HG03135 (cell line): ENCODE data around the gene PPP1R9B.

Source experiments
- ATAC-seq: cut with Tn5 transposase; IDR thresholded peaks from one replicate; pipeline ENCODE4 v1.9.1; 2021; ENCODE audit warnings: mild to moderate bottlenecking, moderate library complexity; ENCODE audit not compliant: unreplicated experiment

The PPP1R9B gene

DNA sequence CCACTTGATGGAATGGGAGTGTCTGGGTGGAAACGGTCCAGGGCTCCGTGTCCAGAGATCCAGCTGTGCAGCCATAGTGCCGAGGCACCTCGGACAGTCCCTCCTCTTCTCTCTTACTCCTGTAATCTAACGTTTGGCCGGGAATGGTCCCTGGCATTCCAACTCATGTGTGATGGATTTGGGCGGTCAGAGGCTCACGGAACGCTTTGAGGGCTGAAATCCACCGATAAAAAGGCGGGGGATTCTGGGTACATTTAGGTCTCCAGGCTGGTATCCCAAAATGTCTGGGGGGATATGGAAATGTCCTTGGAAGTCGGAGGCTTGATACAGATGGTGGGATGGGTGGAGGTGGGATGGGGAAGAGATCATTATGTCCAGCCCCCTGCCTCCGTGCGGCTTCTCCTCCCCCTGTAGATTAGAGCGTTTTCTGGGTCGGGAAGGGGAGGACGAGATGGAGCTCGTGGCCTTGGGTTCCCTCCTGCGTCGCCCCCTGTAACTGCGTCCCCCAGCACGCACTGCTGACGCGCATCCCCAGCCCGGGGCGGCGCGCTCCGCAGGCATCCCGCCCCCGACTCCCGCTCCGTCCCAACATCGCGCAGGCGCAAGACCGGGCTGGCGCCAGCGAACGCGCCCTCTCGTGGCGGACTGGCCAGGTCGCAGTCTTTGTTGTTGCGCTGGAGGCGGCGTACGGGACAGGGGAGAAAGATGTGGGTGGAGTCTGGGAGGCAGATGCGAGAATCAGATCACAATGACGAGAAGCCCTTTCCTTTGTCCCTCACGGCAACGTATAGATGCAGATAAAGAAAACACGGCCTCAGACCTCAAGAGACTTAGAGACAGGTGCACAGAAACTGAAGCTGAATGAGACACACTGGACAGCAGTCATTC is 10.8 kb upstream of the PPP1R9B start:
- peak; percentile 76 for ATAC-seq

DNA sequence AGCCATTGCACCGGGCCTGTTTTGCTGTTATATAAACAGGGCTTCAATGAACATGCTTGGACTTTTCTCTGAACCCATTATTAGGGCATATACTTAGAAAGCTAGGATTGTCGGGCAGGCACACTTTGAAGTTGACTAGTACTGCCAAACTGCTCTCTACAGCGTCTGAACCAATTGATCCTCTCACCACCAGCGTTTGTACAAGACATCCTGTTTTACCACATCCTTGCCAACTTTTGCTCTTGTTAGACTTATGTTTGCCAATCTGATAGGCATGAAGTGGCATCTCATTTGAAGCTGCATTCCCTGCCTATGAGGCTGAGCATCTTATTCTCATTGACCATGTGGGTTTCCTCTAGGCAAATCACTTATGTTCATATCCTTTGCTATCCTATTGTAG is 7.4 kb upstream of the PPP1R9B start:
- no peak for ATAC-seq

DNA sequence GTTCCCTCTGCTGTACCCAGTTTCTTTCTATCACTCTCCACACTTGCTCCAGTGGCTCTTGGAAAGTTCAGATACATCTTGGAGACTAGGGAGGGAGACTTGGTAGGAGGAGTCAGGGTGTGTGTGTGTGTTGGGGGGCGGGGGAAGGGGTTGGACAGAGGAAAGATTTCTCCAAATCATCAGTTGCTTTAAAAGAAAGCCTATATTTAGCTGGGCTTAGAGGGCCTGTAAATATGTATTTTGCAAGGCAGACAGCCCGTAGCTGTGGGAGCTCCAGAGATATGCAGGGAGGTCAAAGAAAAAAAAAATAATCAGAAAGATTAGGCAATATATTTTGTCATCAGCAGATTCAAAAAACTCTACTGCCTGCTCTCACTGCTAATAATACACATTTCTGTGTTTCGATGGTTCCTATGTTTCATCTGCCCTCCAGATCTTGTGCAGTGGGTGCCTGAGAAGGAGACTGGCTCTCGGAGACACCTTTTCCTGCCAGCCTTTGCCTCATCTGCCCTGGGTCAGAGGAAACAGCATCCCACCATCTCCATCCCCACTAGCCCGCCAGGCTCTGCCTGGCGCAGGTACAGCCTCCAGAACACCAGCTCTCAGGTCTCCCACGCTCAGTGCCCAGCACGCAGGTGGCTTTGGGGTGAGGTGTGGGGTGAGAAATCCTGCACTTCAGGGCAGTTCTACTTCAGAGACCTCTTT is 4.8 kb upstream of the PPP1R9B start:
- ATAC-seq: no peak

DNA sequence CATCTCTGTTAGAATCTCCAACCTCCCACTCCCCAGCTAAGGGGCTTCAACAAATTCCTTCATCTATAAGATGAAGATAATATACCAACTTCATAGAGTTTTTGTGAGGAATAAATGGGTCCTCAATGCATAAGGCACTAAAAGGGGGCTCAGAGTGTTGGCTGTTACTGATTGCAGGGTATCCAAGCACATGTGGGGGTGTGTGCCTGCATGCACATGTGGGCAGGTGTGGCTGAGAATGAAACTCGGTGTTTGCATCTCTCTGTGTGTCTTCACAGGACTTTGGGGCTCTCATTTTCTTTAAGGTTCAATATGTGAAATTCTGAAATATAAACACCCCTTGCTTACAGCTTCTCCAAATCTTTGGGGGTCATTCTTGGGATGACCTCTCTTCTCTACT is 4.1 kb upstream of the PPP1R9B start:
- no peak for ATAC-seq

DNA sequence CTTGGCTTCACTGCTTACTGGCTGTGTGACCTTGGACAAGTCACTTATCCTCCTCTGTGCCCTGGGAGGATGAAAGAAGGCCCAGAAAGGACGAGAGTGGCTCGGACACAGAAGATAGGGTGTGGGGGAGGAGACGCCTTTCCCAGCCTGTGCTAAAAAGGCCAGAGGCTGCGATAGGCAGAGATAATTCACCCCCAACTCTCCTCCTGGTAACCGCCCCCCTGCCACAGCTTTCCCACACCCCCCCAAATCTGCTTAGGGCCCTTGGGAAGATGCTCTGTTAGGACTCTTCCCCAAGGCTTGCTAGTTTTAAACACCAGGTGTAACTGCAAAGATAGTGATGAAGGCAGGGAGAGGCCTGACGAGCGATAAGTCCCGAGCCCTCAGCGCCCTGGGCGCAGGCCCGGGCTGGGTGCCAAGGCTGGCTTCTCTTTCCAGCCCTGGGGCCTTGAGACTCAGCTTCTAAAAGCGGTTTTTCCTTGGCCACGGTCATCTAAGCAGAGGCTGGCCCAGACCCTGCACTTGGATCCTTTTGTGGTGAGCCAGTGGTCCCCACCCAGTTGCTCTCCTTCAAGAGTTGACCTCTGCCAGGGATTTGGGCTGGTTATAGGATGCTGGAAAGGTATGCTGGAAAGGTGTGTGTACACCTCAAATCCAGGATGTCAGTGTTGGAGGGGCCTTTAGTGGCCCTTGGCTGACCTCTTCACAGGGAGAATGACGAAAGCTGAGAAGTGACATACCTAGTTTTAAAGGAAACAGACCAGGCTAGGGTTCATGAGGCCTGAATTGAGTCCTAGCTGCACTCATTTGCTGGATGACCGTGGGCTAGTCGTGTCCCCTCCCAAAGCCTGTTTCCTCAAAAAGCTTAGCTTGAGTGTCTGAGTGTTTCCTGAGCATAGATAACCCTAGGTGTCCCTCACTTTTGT is 3.4 kb upstream of the PPP1R9B start:
- no peak for ATAC-seq

DNA sequence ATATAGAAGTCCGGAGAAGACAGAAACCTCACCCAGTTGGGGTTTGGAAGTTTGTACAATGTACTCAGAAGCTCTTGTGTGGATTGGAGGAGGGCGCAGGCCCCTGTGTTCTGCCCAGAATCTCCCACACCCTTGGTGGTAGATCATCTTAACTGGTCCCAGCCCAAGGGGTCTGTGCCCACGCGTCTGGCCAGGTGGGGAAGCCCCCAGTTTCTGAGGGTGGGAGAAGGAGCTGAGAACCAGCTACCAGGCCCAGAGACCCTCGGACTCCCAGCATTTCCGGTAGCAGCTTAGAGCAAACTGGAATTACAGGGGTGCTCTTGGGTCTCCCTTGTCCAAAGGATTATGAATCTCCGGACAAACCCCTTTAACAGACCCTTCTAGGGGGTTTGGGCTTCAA is 2.3 kb upstream of the PPP1R9B start:
- ATAC-seq: no peak

DNA sequence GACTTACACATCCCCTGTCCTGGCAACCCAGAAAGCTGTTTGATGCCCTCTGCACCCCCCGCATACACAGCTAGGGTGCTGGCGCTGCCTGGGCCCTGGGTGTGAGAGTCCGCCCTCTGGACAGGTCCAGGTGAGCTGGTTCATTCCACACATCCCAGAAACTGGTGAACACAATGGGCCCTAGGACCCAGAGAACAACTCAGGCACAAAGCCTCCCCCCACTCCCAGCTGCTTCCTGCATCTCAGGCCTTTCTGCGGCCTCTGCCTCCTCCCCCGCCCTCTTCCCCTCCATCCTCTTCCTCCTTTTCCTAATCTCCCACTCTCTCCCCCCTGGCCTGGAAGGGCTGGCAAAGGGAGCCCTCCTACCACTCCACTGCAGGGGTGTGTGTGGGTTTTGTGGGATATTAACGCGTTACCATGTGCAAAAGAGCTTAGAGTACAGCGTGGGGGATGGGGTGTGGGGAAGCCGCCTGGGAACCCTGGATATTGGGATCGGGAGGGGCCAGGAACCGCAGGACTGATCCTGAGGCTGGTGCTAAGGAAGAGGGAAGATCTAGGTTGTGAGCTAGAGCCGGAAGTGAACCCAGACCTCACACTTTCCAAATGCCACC is 1.6 kb upstream of the PPP1R9B start:
- no peak for ATAC-seq

DNA sequence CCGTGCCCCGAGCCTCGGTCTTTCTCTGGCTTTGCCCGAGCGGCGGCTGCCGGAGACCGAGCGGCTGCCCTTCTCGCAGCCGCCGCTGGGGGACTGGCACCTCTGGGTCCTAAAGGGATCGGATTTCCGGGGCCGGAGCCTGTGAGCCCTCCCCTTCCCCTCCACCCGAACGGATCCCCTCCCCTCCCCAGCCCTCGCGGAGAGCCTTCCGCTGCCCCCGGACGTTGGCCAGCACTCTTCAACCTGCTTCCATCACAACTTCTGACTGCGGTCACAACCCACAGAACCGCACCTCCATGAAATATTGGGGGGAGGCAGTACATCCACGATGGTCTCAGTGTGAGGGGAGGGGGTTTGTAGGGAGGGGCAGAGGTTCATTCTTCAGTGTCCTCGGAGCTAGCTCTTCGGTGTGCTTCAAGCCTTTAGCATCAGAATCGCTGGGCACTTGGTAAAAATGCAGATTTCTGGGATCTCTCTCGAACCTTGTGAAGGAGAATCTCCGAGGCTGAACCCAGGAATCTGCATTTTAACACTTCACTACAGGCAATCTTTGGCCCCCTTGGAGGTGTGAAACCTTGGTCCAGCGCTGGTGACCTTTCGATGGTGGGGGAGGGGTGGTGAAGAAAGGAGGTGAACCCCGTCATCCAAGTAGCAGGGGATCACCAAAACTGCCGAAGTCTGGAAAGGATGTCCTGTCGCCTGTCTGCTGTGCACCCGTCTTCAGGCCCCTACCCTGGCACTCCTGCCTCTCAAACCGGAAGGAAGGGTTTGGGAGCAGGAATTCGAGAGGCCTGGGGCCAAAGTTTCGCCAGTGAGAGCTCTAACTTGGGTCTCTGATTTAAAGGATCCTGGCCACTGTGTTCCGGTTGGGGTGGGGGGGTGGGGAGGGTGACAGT is 812 bp upstream of the PPP1R9B start:
- ATAC-seq: peak; percentile 44

DNA sequence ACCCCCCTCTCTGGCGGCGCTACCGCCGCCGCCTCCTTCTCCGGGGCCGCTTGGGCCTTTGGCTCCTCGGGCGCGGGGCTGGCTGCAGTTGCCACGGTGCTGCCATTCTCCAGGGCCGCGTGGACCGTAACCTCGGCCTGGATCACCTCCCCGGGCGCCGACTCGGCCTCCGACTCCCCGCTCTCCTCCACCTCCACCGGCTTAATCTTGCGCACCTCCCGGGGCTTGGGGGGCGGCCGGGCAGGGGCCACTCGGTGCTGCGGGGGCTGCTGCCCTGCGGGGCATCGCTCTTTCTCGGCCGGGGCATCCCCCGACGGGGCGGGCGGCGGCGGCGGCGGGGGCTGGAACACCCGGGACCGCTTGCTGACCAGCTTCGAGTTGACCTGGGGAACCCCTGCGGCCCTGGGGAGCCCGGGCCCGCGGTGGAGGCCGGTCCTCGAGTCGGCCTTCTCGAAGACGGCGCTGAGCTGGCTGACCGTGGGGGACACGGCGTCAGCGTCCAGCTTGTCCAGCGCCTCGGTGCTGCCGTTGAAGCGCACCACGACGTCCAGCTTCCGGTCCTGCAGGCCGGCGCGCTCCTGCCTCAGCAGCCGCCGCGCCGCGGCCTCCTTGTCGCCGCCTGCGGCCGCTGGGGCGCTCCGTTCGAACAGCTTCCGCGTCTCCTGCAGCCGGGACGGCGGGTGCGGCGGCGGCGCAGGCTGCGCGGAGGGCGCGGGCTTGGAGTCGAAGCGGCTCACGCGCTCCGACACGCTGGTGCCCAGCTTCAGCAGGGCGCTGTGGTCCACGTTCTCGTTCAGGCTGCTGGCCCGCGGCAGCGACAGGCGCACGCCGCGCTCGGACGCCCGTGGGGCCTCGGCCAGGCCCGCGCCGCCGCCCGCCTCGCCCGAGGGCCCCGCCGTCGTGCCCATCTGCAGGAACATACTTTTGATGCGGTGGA is 792 bp downstream of the PPP1R9B start:
- no peak for ATAC-seq

DNA sequence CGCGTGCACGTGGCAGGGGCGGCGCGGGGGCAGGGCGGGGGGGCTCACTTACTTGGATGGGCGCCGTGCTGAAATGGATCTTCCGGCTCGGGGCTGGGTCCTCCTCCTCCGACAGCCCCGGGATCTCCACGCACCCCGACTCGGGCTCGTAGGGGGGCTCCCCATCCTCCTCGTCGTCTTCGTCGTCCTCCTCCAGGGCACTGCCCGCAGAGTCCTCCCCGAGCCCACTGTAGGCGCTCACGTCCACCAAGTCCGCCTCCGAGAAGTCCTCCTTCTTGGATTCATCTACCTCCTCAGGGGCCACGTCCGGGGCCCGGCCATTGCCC is 1.4 kb downstream of the PPP1R9B start:
- no peak for ATAC-seq

DNA sequence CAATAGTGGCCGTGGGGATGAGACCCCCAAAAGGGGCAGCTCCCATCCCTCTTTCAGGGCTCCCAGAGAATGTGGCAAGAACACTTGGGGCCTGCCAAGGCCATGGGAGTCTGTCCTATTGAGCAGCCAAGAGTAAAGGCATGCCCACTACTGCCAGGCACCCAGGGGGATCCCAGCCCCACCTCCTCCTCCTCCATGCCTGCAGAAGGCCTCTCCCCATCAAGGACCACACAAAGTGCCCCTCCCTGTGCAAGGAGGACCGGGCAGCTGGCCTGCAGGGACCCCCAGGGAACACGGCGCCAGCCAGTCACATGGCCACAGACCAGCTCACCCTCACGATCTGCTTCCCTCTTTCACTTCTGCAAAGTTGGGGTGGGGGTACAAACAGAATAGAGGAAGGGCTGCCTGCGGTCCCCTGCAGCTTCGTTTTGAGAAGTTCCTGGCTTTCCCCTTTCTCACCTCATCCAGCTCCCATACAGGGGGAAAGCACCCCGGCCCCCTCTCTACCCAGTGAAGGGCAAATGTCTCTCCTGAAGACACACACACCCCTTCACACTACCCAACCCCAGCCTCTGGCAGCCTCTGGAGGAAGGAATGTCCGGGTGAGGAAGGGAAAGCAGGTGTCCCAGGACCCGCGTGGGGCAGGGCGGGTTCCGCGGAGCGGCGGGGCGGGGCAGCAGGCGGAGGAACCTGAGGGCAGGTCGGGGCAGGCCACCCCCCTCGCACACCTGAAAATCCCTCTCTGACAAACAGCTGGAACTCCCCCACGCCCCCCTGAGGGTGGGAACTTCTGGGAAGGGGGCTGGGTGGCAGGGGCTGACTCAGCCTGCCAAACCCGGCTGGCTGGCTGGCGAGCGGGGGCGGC is 2.0 kb downstream of the PPP1R9B start:
- peak; percentile 33 for ATAC-seq

DNA sequence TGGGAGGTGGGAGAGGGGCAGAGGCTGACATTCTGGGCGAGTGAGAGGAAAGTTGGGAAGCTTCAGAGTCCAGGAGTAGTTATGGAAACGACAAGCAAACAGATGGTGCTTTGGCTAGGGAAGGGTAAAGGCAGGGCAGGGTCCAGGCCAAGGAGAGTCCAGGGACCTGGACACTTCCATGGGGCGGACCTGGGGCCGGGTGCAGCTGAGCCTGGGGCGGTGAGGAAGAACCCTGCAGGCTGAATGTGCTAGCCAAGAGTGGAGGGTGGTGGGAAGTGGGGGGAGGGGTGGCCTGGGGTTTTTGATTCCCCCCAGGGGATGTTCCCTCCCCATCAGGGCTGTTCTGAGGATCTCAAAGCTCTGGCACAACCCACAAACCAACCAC is 2.6 kb downstream of the PPP1R9B start:
- no peak for ATAC-seq

DNA sequence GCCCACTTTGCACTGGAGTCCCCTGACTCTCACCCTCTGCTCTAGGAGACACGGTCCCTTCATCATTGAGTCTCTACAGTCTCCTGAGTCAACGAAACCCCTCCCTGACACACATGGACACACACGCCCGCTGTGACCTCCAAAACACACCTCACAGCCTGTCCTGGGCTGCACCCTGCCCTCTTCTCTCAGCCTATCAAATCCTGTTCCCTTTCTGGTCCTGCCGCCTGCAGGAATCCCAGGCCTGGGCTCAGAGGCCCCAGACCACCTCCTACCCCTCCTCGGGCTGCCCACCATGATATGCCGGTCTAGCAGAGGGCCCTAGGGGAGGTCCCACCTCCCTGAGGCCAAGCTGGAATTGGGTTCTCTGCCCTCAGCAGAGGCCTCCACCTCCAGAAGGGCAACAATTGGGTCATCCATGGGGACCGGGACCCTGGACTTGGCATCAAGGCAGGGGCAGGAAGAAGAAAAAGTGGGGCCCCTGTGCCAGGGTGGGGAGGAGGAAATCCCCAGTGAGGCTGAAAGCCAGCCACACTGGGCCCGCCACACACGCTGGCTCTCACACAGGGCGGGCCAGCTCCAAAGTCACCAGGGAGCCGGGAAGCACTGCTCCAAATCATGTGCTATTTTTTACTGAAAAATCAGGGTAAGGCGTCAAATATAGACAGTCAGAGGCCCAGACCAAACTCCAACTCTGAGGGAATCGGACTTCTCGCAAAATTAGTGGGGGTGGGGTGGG is 3.4 kb downstream of the PPP1R9B start:
- ATAC-seq: no peak

DNA sequence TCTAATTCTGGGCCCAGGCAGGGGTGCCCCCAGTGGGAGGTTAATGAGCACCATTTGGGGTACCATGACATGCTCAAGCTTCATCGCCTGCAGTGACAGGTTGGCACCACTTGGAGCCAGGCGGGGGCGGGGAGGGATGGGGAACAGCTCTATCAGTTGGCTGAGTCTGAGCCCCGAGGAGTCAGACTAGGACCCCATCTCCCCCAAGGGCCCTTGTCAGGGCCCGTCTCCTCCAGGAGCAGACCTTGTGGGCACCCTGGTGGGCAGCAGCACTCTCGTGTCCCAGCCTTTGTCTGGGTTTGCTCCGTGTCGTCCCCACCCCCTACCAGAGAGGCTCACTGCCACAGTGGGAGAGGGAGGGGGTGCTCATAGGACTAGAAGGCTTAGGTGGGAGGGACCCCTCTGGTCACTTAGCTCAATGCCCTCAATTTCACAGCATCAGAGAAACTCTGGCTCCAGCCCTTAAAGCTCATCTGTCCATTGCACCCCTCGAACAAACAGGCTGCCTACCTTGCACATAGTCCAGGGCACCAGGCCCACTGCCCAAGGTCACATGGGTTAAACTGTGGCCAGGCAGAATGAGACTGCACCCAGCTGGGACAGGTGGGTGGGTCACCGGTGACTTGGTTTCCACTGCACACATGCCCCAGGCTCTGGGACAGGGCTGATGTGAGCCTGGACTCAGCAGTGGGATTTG is 4.1 kb downstream of the PPP1R9B start:
- ATAC-seq: no peak

DNA sequence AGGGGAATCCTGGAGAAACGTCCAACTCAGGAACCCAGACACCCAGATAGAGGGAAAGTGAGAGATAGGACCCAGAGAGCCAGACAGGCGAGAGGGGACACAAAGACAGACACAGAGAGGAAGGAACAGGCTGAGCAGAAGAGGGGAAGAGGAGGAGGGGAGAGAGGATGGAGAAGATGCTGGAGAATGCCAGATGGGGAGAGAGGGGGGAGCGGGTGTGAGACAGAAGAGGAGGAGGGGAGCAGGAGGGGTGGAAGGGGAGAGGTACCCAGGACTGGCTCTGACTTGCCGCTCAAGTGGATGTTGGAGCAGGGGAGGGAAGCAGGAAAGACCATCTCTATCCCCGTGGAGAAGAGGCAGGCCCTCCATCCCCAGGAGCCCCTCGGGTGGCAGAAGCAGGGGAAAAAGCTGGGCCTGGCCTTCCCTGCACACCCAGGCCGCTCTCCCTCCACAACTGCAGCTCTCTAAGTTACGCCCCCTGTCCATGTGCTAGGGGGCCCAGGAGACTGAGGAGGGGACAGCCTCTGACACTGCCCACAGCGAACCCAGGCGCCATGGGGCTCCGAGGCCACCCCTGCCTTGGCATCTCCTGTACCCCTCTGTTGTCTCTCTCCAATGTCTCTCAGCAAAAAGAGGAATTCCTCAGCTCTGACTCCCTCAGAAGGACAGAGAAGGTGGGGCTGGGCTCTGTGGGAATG is 4.8 kb downstream of the PPP1R9B start:
- no peak for ATAC-seq
